ENCODE data around the gene HGFAC. TPM values are rescaled to one million over a fixed set of nuclear protein-coding genes. Genes with fewer than 3 reads are reported as not detected.

HGFAC gene
- total RNA-seq, 1 experiment from 2014 or later = 0.28 TPM

- BruUV-seq (replicated peaks) = no TSS peak
- peaks cover 6% of the 10 kb centered on the region for H3K4me1 Mint-ChIP-seq (ENCODE audit: insufficient read depth, unreplicated experiment)
- no peak for DNase-seq (ENCODE audit: unreplicated experiment)
- CTCF ChIA-PET = no interaction called here
- H3K27me3 Mint-ChIP-seq (ENCODE audit: insufficient read depth, unreplicated experiment) = no peaks in the 10 kb centered on the region
- intact Hi-C loops (cut with micrococcal nuclease) = no loop called here
- no peak for TF ChIP-seq CTCF (IDR thresholded peaks at IDR 0.05; ENCODE audit: unreplicated experiment)
- POLR2A ChIA-PET = no interaction called here
- no peaks in the 10 kb centered on the region for H3K9me3 Mint-ChIP-seq (ENCODE audit: unreplicated experiment)
- peaks cover 24% of the 10 kb centered on the region for H3K36me3 Mint-ChIP-seq (ENCODE audit: insufficient read depth, unreplicated experiment)
- H3K27ac Mint-ChIP-seq (ENCODE audit: low read depth, unreplicated experiment) = no peak overlapping the region
- H3K4me3 Mint-ChIP-seq (ENCODE audit: unreplicated experiment) = no peak overlapping the region
Observed at GRCh38 chr4:3402491-3403347, 39.0 kb upstream of the HGFAC start.

GRCh38 chr4:3403348-3403906, 38.3 kb upstream of the HGFAC start:
- BruUV-seq (replicated peaks) = no TSS peak
- Mint-ChIP-seq H3K4me1 (ENCODE audit: insufficient read depth, unreplicated experiment) (peaks cover 2% of the 10 kb centered on the region), H3K9me3 (ENCODE audit: unreplicated experiment) (no peaks in the 10 kb centered on the region), H3K27me3 (ENCODE audit: insufficient read depth, unreplicated experiment) (no peaks in the 10 kb centered on the region), H3K4me3 (ENCODE audit: unreplicated experiment) (no peak overlapping the region), H3K27ac (ENCODE audit: low read depth, unreplicated experiment) (no peak overlapping the region), H3K36me3 (ENCODE audit: insufficient read depth, unreplicated experiment) (peaks cover 19% of the 10 kb centered on the region)
- CTCF ChIA-PET = interaction anchor here (1.4 kb wide), 1 partner anchor 40 kb away, joined by 3 read pairs; no protein-coding TSS in a partner anchor
- intact Hi-C loops (cut with micrococcal nuclease) = no loop called here
- no peak for TF ChIP-seq CTCF (IDR thresholded peaks at IDR 0.05; ENCODE audit: unreplicated experiment)
- POLR2A ChIA-PET = interaction anchor here (1.5 kb wide), 1 partner anchor 16 kb away, joined by 4 read pairs; no protein-coding TSS in a partner anchor
- DNase-seq (ENCODE audit: unreplicated experiment) = no peak

GRCh38 chr4:3404546-3404945, 37.2 kb upstream of the HGFAC start:
- no peaks in the 10 kb centered on the region for H3K4me1 Mint-ChIP-seq (ENCODE audit: insufficient read depth, unreplicated experiment)
- no peak overlapping the region for H3K4me3 Mint-ChIP-seq (ENCODE audit: unreplicated experiment)
- H3K9me3 Mint-ChIP-seq (ENCODE audit: unreplicated experiment) = no peaks in the 10 kb centered on the region
- no peaks in the 10 kb centered on the region for H3K27me3 Mint-ChIP-seq (ENCODE audit: insufficient read depth, unreplicated experiment)
- DNase-seq (ENCODE audit: unreplicated experiment) = no peak
- intact Hi-C loops (cut with micrococcal nuclease) = no loop called here
- no TSS peak for BruUV-seq (replicated peaks)
- no peak overlapping the region for H3K27ac Mint-ChIP-seq (ENCODE audit: low read depth, unreplicated experiment)
- POLR2A ChIA-PET = interaction anchor here (0.9 to 1.5 kb wide), 3 partner anchors 14 to 18 kb away, joined by 3 to 4 read pairs (median 4); no protein-coding TSS in a partner anchor
- no peak for TF ChIP-seq CTCF (IDR thresholded peaks at IDR 0.05; ENCODE audit: unreplicated experiment)
- CTCF ChIA-PET = interaction anchor here (0.5 to 1.4 kb wide), 2 partner anchors 39 to 76 kb away, joined by 3 to 5 read pairs; no protein-coding TSS in a partner anchor
- peaks cover 17% of the 10 kb centered on the region for H3K36me3 Mint-ChIP-seq (ENCODE audit: insufficient read depth, unreplicated experiment)

GRCh38 chr4:3405176-3405575, 36.6 kb upstream of the HGFAC start:
- BruUV-seq (replicated peaks) = no TSS peak
- Mint-ChIP-seq H3K36me3 (ENCODE audit: insufficient read depth, unreplicated experiment) (peaks cover 12% of the 10 kb centered on the region), H3K4me1 (ENCODE audit: insufficient read depth, unreplicated experiment) (no peaks in the 10 kb centered on the region), H3K4me3 (ENCODE audit: unreplicated experiment) (no peak overlapping the region), H3K27me3 (ENCODE audit: insufficient read depth, unreplicated experiment) (no peaks in the 10 kb centered on the region), H3K27ac (ENCODE audit: low read depth, unreplicated experiment) (no peak overlapping the region), H3K9me3 (ENCODE audit: unreplicated experiment) (no peaks in the 10 kb centered on the region)
- ChIA-PET POLR2A (interaction anchor here (0.9 to 1.1 kb wide), 2 partner anchors 17 to 18 kb away, joined by 3 to 4 read pairs; no protein-coding TSS in a partner anchor), CTCF (interaction anchor here (1.4 kb wide), 1 partner anchor 38 kb away, joined by 3 read pairs; no protein-coding TSS in a partner anchor)
- TF ChIP-seq CTCF (IDR thresholded peaks at IDR 0.05; ENCODE audit: unreplicated experiment) = no peak
- intact Hi-C loops (cut with micrococcal nuclease) = no loop called here
- DNase-seq (ENCODE audit: unreplicated experiment) = no peak

All from MCF 10A (cell line).